PC-3 (cell line): ENCODE results near the gene NAGS. TPM values are rescaled to one million over a fixed set of nuclear protein-coding genes. Genes with fewer than 3 reads are reported as not detected.
A peak's percentile ranks its signal among the peaks of the same experiment; 100 is the strongest.

Experiments used
- ATAC-seq: fragments of 200-7000 bp; cut with Tn5 transposase; 2 replicates; pipeline ENCODE4 v1.9.1; 2020; ENCODE audit warnings: mild to moderate bottlenecking, moderate library complexity
- BruUV-seq: library from RNA; stranded (reverse); fragments of 400-500 nt; replicated peaks from 2 replicates; lab custom pipeline; 2021; lab: Mats Ljungman, UMichigan
- CTCF ChIA-PET: fragments of 300-600 bp; sonication (Branson Sonifier 250); formaldehyde crosslinking; loops from one replicate; lab custom pipeline; 2022; ENCODE audit warnings: antibody characterized with exemption; lab: Charles Lee
- POLR2A ChIA-PET: fragments of 300-600 bp; sonication (Branson Sonifier 250); formaldehyde crosslinking; loops from one replicate; lab custom pipeline; 2022; ENCODE audit warnings: antibody characterized with exemption; ENCODE audit not compliant: unreplicated experiment; lab: Charles Lee
- DNase-seq: peaks from one replicate; pipeline ENCODE4 v3.0.0-alpha.2; 2015
- H2AFZ ChIP-seq: fragments of 300-600 bp; sonication (generic); 2 replicates; pipeline ENCODE4 v1.6.0; 2016; ENCODE audit warnings: antibody characterized with exemption, low read length
- H3F3A ChIP-seq: fragments of 300-600 bp; sonication (generic); one replicate; pipeline ENCODE4 v1.6.0; 2017; ENCODE audit warnings: antibody characterized with exemption, low read length, control low read depth, mild to moderate bottlenecking; ENCODE audit not compliant: unreplicated experiment
- H3K27ac ChIP-seq: fragments of 300-600 bp; sonication (generic); 2 replicates; pipeline ENCODE4 v1.5.1; 2016; ENCODE audit warnings: mild to moderate bottlenecking, low read length
- H3K27me3 ChIP-seq: fragments of 300-600 bp; sonication (generic); 2 replicates; pipeline ENCODE4 v1.6.1; 2016; ENCODE audit warnings: low read length, mixed read lengths
- H3K36me3 ChIP-seq: fragments of 300-600 bp; sonication (generic); 2 replicates; pipeline ENCODE4 v1.6.1; 2016; ENCODE audit warnings: low read depth, mixed run types, low read length, mixed read lengths
- H3K4me1 ChIP-seq: fragments of 300-600 bp; sonication (generic); 2 replicates; pipeline ENCODE4 v1.5.1; 2016; ENCODE audit warnings: low read length; ENCODE audit not compliant: insufficient read depth
- H3K4me2 ChIP-seq: fragments of 300-600 bp; sonication (generic); 2 replicates; pipeline ENCODE4 v1.6.0; 2016; ENCODE audit warnings: low read length
- H3K4me3 ChIP-seq: fragments of 300-600 bp; sonication (generic); 2 replicates; pipeline ENCODE4 v1.5.1; 2016; ENCODE audit warnings: mild to moderate bottlenecking, low read length, mixed read lengths
- H3K79me2 ChIP-seq: fragments of 300-600 bp; sonication (generic); 2 replicates; pipeline ENCODE4 v1.6.1; 2017; ENCODE audit warnings: low read length, mixed read lengths
- H3K9ac ChIP-seq: fragments of 300-600 bp; sonication (generic); 2 replicates; pipeline ENCODE4 v1.6.0; 2016; ENCODE audit warnings: mild to moderate bottlenecking, low read length
- H3K9me2 ChIP-seq: fragments of 300-600 bp; sonication (generic); replicated peaks from 2 replicates; pipeline ENCODE4 v1.6.1; 2016; ENCODE audit warnings: mixed run types, low read length, mixed read lengths
- H3K9me3 ChIP-seq: fragments of 300-600 bp; sonication (generic); 2 replicates; pipeline ENCODE4 v1.6.1; 2016; ENCODE audit warnings: low read length, mixed read lengths
- H4K20me1 ChIP-seq: fragments of 300-600 bp; sonication (generic); 2 replicates; pipeline ENCODE4 v1.6.1; 2016; ENCODE audit warnings: low read length, mixed read lengths
- EZH2 ChIP-seq: fragments of 300-600 bp; sonication (generic); IDR thresholded peaks from one replicate; pipeline ENCODE4 v1.6.1; 2017; ENCODE audit warnings: antibody characterized with exemption, mild to moderate bottlenecking, low read length; ENCODE audit not compliant: unreplicated experiment
- EZH2phosphoT487 ChIP-seq: fragments of 300-600 bp; sonication (generic); IDR thresholded peaks from 2 replicates; pipeline ENCODE4 v1.6.1; 2018; ENCODE audit warnings: mild to moderate bottlenecking, antibody characterized with exemption, low read length, borderline replicate concordance
- intact Hi-C: fragments of 100-400 bp; cut with micrococcal nuclease; formaldehyde crosslinking; loops from 2 replicates; pipeline ENCODE4 v1.9.0; 2023
- total RNA-seq: library from RNA; depleted of rRNA; stranded (reverse); fragments of >200 nt; gene quantifications from 2 replicates; pipeline ENCODE4 v1.2.3, GENCODE V29; 2014
- TF ChIP-seq, protein P1 (sequence below): fragments of 300-600 bp; sonication (generic); conservative IDR thresholded peaks from 2 replicates; pipeline ENCODE4 v1.5.1; 2017; ENCODE audit warnings: antibody characterized with exemption, low read depth, mild to moderate bottlenecking, low read length

NAGS gene
- total RNA-seq, 1 experiment from 2014 or later, result 13.5 TPM

DNA sequence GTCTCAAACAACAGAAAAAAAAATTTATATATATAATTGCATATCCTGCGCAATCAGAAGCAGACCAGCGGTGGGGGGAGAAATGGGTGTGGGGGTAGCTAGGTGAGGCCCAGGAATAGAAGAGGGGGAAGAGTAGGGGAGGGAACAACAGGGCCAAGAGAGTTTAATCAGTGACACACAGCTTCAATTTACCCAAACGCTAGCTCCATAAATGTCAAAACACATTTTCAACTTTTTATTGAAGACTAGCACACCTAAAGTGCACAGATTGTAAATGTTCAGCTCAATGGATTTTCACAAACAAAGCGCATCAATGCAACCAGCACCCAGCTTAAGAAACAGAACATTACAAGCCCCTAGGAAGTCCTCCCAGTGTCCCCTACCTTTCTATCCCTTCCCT, 24.8 kb upstream of the NAGS start:
- H3K4me3 ChIP-seq, result no peak overlapping the region
- ATAC-seq, result no peak
- peaks cover 53% of the 10 kb centered on the region for H3K27me3 ChIP-seq
- no peaks in the 10 kb centered on the region for H4K20me1 ChIP-seq
- ChIA-PET CTCF (interaction anchor here (0.6 to 1.3 kb wide), 3 partner anchors 36 to 64 kb away, joined by 3 to 10 read pairs (median 9); no protein-coding TSS in a partner anchor), POLR2A (interaction anchor here (0.6 kb wide), 1 partner anchor 28 kb away, joined by 4 read pairs; no protein-coding TSS in a partner anchor)
- no peaks in the 10 kb centered on the region for H3F3A ChIP-seq
- no peak for DNase-seq
- no peak overlapping the region for H3K9ac ChIP-seq
- intact Hi-C loops, result no loop called here
- no peak overlapping the region for H3K27ac ChIP-seq
- H3K4me2 ChIP-seq, result no peak overlapping the region
- H3K9me2 ChIP-seq, result no peaks in the 10 kb centered on the region
- H3K9me3 ChIP-seq, result no peaks in the 10 kb centered on the region
- no peaks in the 10 kb centered on the region for H3K79me2 ChIP-seq
- TF ChIP-seq EZH2phosphoT487, result no peak
- H3K36me3 ChIP-seq, result no peaks in the 10 kb centered on the region
- H3K4me1 ChIP-seq, result no peaks in the 10 kb centered on the region
- no peak overlapping the region for H2AFZ ChIP-seq
- BruUV-seq, result no TSS peak

DNA sequence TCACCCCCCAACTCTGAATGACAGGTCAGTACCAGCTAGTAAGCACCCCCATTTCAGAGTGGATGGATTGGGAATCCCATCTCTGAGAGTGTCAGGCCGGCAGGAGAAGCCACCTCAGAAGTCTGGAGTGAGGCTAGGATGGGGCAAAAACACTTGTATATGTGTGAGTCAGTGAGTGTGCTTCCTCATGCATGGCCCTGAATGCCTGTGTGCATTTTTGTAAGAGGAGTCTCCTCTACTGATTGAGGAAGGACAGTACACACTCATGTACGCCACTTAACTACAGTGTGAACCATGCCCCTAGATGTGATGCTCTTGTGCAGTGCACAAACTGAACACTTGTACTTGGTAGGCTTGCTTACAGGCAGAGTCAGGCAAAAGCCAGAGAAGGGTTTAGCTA, 22.3 kb upstream of the NAGS start:
- Histone ChIP-seq H3K4me3 (no peak overlapping the region), H4K20me1 (no peaks in the 10 kb centered on the region), H3K9ac (no peak overlapping the region), H3K79me2 (no peaks in the 10 kb centered on the region), H3K27me3 (peaks cover 54% of the 10 kb centered on the region), H3K9me2 (no peaks in the 10 kb centered on the region), H3K4me1 (no peaks in the 10 kb centered on the region), H3K27ac (no peak overlapping the region), H3F3A (no peaks in the 10 kb centered on the region), H3K9me3 (no peaks in the 10 kb centered on the region), H2AFZ (no peak overlapping the region), H3K4me2 (no peak overlapping the region), H3K36me3 (no peaks in the 10 kb centered on the region)
- intact Hi-C loops, result no loop called here
- ChIA-PET CTCF (no interaction called here), POLR2A (no interaction called here)
- ATAC-seq (no peak), DNase-seq (no peak)
- TF ChIP-seq EZH2, result no peak
- TF ChIP-seq, protein P1, sequence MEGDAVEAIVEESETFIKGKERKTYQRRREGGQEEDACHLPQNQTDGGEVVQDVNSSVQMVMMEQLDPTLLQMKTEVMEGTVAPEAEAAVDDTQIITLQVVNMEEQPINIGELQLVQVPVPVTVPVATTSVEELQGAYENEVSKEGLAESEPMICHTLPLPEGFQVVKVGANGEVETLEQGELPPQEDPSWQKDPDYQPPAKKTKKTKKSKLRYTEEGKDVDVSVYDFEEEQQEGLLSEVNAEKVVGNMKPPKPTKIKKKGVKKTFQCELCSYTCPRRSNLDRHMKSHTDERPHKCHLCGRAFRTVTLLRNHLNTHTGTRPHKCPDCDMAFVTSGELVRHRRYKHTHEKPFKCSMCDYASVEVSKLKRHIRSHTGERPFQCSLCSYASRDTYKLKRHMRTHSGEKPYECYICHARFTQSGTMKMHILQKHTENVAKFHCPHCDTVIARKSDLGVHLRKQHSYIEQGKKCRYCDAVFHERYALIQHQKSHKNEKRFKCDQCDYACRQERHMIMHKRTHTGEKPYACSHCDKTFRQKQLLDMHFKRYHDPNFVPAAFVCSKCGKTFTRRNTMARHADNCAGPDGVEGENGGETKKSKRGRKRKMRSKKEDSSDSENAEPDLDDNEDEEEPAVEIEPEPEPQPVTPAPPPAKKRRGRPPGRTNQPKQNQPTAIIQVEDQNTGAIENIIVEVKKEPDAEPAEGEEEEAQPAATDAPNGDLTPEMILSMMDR, result no peak
- TF ChIP-seq EZH2phosphoT487, result no peak
- BruUV-seq, result no TSS peak

DNA sequence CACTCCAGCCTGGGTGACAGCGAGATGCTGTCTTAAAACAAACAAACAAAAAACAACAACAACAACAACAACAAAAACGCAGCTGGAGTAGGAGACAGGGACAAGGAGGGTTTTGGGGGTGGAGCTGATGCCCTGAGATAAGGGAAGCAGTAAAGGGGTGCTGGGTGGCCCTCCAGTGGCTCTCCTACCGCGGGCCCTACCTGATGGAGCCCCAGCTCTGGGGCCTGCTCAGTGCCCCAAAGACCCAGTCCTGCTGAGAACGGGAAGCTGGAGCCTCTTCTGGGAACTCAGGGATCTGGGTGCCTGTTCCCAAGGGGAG, 21.3 kb upstream of the NAGS start:
- DNase-seq (no peak), ATAC-seq (no peak)
- Histone ChIP-seq H3K9me2 (no peaks in the 10 kb centered on the region), H3K9me3 (no peaks in the 10 kb centered on the region), H3K9ac (no peak overlapping the region), H2AFZ (no peak overlapping the region), H3K4me1 (no peaks in the 10 kb centered on the region), H3K79me2 (no peaks in the 10 kb centered on the region), H3K27ac (no peak overlapping the region), H3K4me3 (no peak overlapping the region), H4K20me1 (no peaks in the 10 kb centered on the region), H3F3A (no peaks in the 10 kb centered on the region), H3K36me3 (no peaks in the 10 kb centered on the region), H3K27me3 (peaks cover 55% of the 10 kb centered on the region), H3K4me2 (peak overlapping the region; percentile 51)
- BruUV-seq, result no TSS peak
- CTCF ChIA-PET, result no interaction called here
- POLR2A ChIA-PET, result no interaction called here
- TF ChIP-seq EZH2 (no peak), EZH2phosphoT487 (no peak)
- TF ChIP-seq, protein P1, result no peak
- intact Hi-C loops, result no loop called here
